ENCODE data around the gene TUBGCP3.

DNA sequence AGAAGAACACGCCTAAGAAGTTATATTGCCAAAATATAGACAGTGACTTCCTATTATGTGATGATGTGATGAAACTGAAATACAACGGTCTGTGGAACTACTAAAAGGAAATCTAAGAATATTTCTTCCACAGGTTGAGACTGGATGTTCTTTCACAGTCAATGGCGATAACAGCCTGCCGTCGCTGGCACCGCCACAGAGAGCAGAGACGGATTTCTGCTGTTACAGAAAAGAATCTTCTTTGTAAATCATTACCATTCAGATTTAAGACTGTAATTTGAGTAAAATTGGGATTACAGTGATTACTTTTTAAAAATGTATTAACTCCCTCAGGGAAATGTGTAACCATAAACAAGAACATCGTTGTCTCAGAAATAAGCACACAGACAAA lies 100.8 kb downstream of the TUBGCP3 start:
- TF ChIP-seq POLR2A (IDR thresholded peaks at IDR 0.05; ENCODE audit: low read length) (no peak), GATA1 (IDR thresholded peaks at IDR 0.05; ENCODE audit: low read depth, low read length) (no peak)

Data from erythroblast (primary cell).